Activated T-helper 2 cell treated with anti-CD3 and anti-CD28 coated beads, Interferon-gamma antibody, Interleukin-2, Interleukin-4, amounts not matched to agents 10 μg/mL and 5 μg/mL and 100 μg/mL, durations not matched to agents 14 hours and 24 hours and 36 hours (primary cell): ENCODE results near the gene SMG9. TPM values are rescaled to one million over a fixed set of nuclear protein-coding genes. Genes with fewer than 3 reads are reported as not detected.
A peak's percentile ranks its signal among the peaks of the same experiment; 100 is the strongest.
"Not testable (repeated sequence)": the region's sequence is repeated elsewhere in the genome, so short reads cannot be mapped to it uniquely, and the experiment has no call there.

Experiments
- DNase-seq: peaks from one replicate; pipeline ENCODE4 v3.0.0; 2021; ENCODE audit warnings: low spot score
- H3K27ac Mint-ChIP-seq: one replicate; pipeline ENCODE4 v1.8.0; 2021; ENCODE audit warnings: mixed read lengths
- H3K27me3 Mint-ChIP-seq: one replicate; pipeline ENCODE4 v1.8.0; 2021; ENCODE audit warnings: low read depth, mixed read lengths
- H3K36me3 Mint-ChIP-seq: one replicate; pipeline ENCODE4 v1.8.0; 2021; ENCODE audit warnings: low read depth, mixed read lengths
- H3K4me1 Mint-ChIP-seq: one replicate; pipeline ENCODE4 v1.8.0; 2021; ENCODE audit warnings: low read depth, mixed read lengths
- H3K4me3 Mint-ChIP-seq: one replicate; pipeline ENCODE4 v1.8.0; 2021; ENCODE audit warnings: low read depth, mild to moderate bottlenecking, moderate library complexity, mixed read lengths
- H3K9me3 Mint-ChIP-seq: one replicate; pipeline ENCODE4 v1.8.0; 2021; ENCODE audit warnings: mixed read lengths
- intact Hi-C: fragments of 100-400 bp; cut with micrococcal nuclease; formaldehyde crosslinking; loops from one replicate; pipeline ENCODE4 v1.15.1; 2023
- total RNA-seq: library from RNA; stranded (reverse); gene quantifications from 2 replicates; pipeline ENCODE4 v1.2.3, GENCODE V29; 2022

Gene SMG9
- total RNA-seq, 1 donor from 2014 or later: 69.1 TPM

DNA sequence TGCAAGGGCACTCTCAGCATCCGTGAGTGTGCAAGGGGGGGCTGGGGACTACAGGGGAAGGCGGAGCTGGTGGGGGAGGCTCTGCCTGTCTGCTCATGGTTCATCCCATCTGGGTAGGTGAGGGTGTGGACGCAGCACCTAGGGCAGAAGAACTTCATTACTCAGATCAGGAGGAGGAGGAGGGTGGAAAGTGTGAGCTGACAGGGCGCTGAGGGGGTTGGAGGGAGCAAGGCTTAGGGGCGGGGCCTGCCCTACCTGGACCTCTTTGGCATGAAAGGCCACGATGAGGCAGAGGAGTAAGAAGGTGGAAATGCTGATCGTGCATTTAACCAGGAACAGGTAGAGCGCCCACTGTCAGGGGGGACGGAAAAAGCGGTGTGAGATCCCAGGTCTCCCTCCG lies 21.5 kb upstream of the SMG9 start:
- intact Hi-C loops: no loop called here
- peaks cover 44% of the 10 kb centered on the region for H3K4me1 Mint-ChIP-seq
- H3K9me3 Mint-ChIP-seq: no peaks in the 10 kb centered on the region
- no peaks in the 10 kb centered on the region for H3K27me3 Mint-ChIP-seq
- H3K27ac Mint-ChIP-seq: peak overlapping the region; percentile 83
- DNase-seq: no peak
- peak overlapping the region; percentile 59 for H3K4me3 Mint-ChIP-seq
- H3K36me3 Mint-ChIP-seq: peaks cover 71% of the 10 kb centered on the region

DNA sequence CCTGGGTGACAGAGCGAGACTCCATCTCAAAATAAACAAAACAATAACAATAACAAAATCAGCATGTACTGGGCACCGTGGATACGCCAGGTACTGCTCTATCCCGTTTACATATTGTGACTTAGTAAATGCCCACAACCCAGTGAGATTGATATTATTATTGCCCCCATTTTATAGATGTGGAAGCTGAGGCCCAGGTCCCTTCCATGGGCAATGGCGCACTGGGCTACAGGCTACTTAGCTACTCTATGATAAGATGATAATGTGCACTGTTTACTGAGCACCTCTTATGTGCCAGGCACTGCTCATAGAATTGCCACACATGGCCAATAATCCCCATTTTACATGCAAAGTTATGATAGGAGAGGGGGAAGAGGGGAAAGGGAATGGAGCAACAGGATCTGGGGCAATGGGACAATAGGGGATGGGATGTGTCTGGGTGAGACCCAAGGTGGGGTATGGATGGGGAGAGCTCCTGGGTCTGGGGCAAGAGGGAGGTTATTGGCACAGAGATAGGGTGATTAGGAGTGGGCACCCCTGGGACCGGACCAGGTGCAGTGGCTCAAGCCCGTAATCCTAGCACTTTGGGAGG lies 20.6 kb upstream of the SMG9 start:
- H3K27me3 Mint-ChIP-seq: no peaks in the 10 kb centered on the region
- peaks cover 41% of the 10 kb centered on the region for H3K4me1 Mint-ChIP-seq
- H3K36me3 Mint-ChIP-seq: peaks cover 80% of the 10 kb centered on the region
- H3K27ac Mint-ChIP-seq: peak overlapping the region; percentile 83
- intact Hi-C loops: no loop called here
- DNase-seq: no peak
- H3K4me3 Mint-ChIP-seq: peak overlapping the region; percentile 8
- H3K9me3 Mint-ChIP-seq: no peaks in the 10 kb centered on the region

DNA sequence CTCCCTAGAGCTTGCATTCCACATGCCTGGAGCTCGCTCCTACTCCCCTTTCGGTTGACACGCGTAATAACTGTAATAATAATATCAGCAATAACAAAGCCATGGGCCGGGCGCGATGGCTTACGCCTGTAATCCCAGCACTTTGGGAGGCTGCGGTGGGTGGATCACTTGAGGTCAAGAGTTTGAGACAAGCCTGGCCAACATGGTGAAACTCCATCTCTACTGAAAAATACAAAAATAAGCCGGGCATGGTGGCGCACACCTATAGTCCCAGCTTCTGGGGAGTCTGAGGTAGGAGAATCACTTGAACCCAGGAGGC lies 20.1 kb upstream of the SMG9 start:
- H3K27me3 Mint-ChIP-seq, H3K4me3 Mint-ChIP-seq, DNase-seq, H3K27ac Mint-ChIP-seq, H3K9me3 Mint-ChIP-seq, intact Hi-C loops: not testable (repeated sequence)
- peaks cover 85% of the 10 kb centered on the region for H3K36me3 Mint-ChIP-seq
- peaks cover 41% of the 10 kb centered on the region for H3K4me1 Mint-ChIP-seq

DNA sequence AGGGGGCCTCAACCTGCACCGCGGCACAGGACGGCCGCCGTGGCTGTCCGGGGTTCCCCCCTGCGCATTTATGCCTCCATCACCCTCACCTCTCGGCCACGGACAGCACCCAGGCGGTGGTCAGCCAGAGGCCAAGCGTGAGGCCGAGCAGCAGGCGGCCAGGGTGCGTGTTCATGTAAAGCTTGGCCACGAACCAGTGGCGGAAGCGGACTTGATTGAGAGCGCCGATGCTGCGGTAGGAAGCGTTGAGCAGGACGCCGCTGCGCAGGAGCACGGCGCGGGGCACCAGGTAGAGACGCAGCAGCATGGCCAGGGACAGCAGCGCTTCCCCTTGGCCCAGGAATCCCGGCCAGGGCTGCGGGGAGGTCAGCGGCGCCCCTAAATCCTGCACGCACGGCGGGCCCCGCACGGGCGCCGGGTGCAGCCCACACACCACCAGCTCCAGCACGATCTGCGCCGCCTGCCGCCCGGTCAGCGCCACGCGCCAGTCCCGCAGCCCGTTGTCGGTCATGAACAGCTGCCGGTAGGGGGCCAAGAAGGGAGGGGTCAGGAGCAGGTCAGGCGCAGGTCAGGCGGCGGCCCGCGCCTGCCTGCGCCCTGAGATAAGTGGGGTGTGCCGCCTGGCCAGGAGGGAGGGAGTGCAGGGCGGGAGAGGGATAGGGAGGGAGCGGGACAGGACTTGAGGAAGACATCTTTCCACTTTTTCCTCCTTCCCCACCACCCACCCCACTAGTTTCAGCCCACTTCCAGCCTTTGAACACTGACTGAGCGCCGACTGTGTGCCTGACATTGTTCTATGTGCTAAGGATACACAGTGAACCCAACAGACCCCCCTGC lies 19.6 kb upstream of the SMG9 start:
- H3K4me3 Mint-ChIP-seq: no peak overlapping the region
- DNase-seq: no peak
- no peaks in the 10 kb centered on the region for H3K27me3 Mint-ChIP-seq
- peaks cover 36% of the 10 kb centered on the region for H3K4me1 Mint-ChIP-seq
- peaks cover 86% of the 10 kb centered on the region for H3K36me3 Mint-ChIP-seq
- no peak overlapping the region for H3K27ac Mint-ChIP-seq
- H3K9me3 Mint-ChIP-seq: no peaks in the 10 kb centered on the region
- intact Hi-C loops: no loop called here

DNA sequence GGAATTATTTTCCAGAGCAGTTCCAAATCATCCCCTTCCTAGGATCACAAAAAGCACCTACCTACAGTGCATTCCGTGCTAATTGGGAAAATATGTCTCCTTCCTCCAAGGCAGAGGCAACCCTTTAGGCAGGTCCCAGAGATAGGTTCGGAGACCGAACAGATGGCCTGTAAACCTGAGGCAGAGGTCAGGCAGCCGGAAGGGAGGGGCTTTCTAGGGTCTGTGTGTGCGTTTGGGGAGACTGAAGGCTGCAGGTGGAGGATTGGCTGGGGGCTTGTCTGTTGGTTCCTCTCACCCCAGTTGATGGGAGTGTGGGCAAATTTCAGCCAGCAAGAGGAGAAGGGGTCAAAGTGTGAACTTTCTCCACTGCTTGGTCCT lies 19.0 kb upstream of the SMG9 start:
- peaks cover 32% of the 10 kb centered on the region for H3K4me1 Mint-ChIP-seq
- intact Hi-C loops: no loop called here
- H3K36me3 Mint-ChIP-seq: peaks cover 87% of the 10 kb centered on the region
- no peaks in the 10 kb centered on the region for H3K27me3 Mint-ChIP-seq
- no peaks in the 10 kb centered on the region for H3K9me3 Mint-ChIP-seq
- no peak overlapping the region for H3K4me3 Mint-ChIP-seq
- H3K27ac Mint-ChIP-seq: no peak overlapping the region
- no peak for DNase-seq

DNA sequence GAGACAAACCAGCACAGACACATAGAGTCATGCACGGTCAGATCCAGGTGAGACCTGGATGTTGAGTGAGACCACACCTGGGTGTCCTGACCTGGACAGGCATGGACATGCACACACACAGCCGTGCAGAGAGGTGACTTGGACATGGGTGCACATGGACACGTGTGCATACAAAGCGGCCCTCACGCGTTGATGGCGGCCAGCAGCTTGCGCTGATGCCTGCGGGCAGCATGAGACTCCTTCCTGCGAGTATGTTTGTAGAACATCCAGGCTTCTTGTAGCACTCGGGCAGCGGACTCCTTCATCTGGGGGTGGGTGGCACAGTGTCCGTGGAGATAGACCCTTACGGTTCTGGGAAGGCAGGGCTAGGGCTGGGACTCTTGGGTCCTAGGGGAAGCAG lies 14.5 kb upstream of the SMG9 start:
- peaks cover 90% of the 10 kb centered on the region for H3K36me3 Mint-ChIP-seq
- no peaks in the 10 kb centered on the region for H3K27me3 Mint-ChIP-seq
- peaks cover 37% of the 10 kb centered on the region for H3K4me1 Mint-ChIP-seq
- DNase-seq: no peak
- no peak overlapping the region for H3K4me3 Mint-ChIP-seq
- H3K27ac Mint-ChIP-seq: no peak overlapping the region
- intact Hi-C loops: no loop called here
- H3K9me3 Mint-ChIP-seq: no peaks in the 10 kb centered on the region

DNA sequence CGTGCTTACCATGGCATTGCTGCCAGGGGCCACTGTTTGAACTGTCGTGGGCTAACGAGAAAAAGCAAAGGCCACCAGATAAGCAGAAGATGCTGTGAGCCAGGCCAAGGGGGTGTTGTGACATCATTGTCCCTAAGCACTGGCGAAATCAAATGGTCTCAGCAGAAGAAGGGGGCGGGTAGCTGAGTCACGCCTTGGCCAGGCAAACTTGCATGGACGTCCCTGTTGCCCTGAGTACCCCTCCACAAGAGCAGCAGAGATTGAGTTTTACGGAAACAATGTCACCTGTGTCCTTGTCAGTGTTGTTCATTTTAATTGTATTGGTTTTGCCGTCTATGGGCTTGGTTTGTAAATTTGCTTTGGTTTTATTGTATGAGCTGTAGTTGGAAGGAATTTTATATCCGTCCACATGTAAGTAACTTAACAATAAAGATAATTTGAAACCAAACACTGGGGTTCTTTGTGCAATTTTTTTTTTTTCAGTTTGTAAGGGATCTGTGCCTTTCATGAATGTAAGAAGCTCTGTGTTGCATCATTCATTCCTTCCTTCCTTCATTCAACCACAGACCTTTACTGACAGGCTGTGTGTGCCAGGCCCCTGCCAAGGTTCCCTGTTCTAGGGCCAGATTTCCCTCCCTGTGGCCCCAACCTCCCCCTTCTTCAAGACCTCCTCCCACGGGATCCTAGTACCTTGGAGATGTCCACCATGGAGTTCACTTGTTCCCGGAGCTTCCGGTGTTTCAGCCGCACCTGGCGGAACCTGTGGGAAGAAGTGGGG lies 13.7 kb upstream of the SMG9 start:
- intact Hi-C loops: no loop called here
- DNase-seq: no peak
- no peaks in the 10 kb centered on the region for H3K9me3 Mint-ChIP-seq
- no peaks in the 10 kb centered on the region for H3K27me3 Mint-ChIP-seq
- peaks cover 90% of the 10 kb centered on the region for H3K36me3 Mint-ChIP-seq
- peaks cover 42% of the 10 kb centered on the region for H3K4me1 Mint-ChIP-seq
- no peak overlapping the region for H3K27ac Mint-ChIP-seq
- no peak overlapping the region for H3K4me3 Mint-ChIP-seq

DNA sequence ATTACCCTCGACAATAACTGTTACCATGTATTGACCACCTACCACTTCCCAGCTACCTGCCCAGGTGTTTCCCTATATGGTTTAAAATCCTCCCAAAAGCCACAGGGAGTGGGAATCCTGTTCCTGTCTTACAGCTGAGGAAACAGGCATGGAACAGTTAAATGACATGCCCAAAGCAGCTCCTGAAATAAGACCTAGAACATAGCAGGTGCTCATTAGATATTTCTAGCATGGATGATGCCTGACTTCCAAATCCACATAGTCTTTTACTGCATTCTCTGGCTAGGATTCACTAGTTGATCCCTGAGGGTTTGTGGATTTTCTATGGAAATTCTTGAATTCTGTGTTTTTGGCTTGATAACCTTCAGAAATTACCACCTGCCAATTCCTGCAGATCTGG lies 13.1 kb upstream of the SMG9 start:
- H3K9me3 Mint-ChIP-seq: no peaks in the 10 kb centered on the region
- H3K36me3 Mint-ChIP-seq: peaks cover 90% of the 10 kb centered on the region
- no peak overlapping the region for H3K4me3 Mint-ChIP-seq
- DNase-seq: no peak
- no peaks in the 10 kb centered on the region for H3K27me3 Mint-ChIP-seq
- H3K27ac Mint-ChIP-seq: peak overlapping the region; percentile 74
- peaks cover 48% of the 10 kb centered on the region for H3K4me1 Mint-ChIP-seq
- intact Hi-C loops: no loop called here

DNA sequence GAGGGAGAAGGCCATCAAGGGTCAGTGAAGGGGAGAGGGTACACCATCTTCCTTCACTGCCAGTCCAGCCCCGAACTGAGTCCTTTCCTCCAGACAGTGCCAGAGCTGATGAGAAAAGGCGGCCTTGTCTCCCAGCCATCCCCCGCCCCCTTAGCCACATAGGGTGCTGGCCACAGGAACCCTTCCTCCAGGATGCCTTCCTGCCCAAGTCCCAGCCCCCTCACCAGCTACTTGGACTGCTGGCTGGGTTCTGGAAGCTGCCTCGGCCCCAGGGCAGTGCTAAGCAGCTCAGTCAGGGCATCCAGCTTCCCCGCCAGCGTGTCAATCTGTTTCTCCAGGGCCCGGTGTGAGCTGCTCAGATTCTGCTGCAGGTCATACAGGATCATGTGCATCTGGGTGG lies 12.6 kb upstream of the SMG9 start:
- Mint-ChIP-seq H3K27ac (peak overlapping the region; percentile 74), H3K4me3 (no peak overlapping the region), H3K4me1 (peaks cover 53% of the 10 kb centered on the region), H3K36me3 (peaks cover 90% of the 10 kb centered on the region), H3K9me3 (no peaks in the 10 kb centered on the region), H3K27me3 (no peaks in the 10 kb centered on the region)
- no peak for DNase-seq
- intact Hi-C loops: no loop called here

DNA sequence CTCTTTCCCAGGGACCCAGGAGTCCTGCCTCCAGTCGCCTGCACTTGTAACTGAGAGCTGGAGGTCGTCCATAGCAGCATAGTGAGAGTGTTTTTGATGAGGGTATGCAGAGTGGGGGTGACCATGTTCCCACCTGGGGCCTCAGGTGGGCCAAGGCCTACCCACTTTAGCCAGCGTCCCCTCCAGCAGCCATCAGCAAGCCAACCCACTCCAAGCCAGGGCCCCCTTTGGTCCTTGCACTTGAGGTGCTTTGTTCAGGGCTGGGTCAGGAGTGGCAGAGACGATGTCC lies 11.9 kb upstream of the SMG9 start:
- intact Hi-C loops: no loop called here
- peak overlapping the region; percentile 59 for H3K4me3 Mint-ChIP-seq
- H3K4me1 Mint-ChIP-seq: peaks cover 57% of the 10 kb centered on the region
- peak overlapping the region; percentile 74 for H3K27ac Mint-ChIP-seq
- peaks cover 89% of the 10 kb centered on the region for H3K36me3 Mint-ChIP-seq
- no peak for DNase-seq
- H3K9me3 Mint-ChIP-seq: no peaks in the 10 kb centered on the region
- H3K27me3 Mint-ChIP-seq: no peaks in the 10 kb centered on the region

DNA sequence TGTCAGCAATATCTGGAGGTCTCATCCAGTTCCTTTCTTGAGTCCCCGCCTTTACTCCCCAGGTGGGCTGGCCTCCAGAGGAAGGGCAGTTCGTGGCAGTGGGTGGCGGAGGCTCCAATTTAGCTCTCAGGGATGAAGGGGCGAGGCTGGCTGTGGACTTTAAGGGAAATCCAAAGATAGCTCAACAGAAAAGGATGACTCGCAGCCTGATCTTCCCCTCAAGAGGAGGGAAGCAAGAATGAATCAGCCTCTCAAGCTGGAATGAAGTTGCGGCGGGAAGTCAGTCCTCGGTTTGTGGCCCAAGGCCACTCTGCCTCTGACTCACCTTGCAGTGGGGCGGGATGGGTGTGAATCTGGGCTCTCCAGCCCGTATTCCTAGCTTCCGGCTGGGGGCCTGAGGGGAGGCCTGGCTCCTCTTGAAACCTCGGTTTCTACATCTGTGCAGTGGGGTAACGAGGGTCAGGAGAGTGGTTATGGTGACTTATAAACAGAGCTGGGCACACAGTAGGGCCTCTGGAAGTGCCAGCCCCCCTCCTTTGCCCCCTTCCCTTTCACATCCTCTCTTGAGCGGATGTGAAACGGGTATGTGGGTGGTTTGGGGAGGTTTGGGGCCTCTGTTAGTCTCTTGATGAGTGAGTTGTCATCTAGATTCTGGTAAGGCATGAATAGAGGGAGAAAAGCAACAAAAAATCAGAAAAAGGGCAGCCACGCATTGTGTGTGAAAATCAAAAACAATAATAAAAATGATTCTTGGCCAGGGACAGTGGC lies 10.5 kb upstream of the SMG9 start:
- peaks cover 80% of the 10 kb centered on the region for H3K36me3 Mint-ChIP-seq
- no peaks in the 10 kb centered on the region for H3K9me3 Mint-ChIP-seq
- peak overlapping the region; percentile 19 for H3K4me3 Mint-ChIP-seq
- H3K27ac Mint-ChIP-seq: peak overlapping the region; percentile 74
- H3K4me1 Mint-ChIP-seq: peaks cover 63% of the 10 kb centered on the region
- no peaks in the 10 kb centered on the region for H3K27me3 Mint-ChIP-seq
- peak; percentile 79 for DNase-seq
- intact Hi-C loops: loop anchor here (1.0 kb wide), 4 partner anchors 11 to 97 kb away; partner anchors contain the start of gene SMG9

DNA sequence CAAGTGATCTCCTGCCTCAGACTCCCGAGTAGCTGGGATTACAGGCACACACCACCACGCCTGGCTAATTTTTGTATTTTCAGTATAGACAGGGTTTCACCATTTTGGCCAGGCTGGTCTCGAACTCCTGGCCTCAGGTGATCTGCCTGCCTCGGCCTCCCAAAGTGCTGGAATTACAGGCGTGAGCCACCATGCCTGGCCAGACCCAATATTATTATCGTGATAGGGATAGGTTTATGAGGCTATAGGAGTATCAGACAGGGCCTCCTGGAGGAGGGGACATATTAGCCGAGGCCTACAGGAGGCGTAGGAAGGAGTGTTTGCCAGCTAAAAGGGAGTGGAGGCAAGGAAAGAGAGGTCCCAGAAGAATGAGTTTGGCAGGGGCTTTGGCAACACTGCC lies 9.9 kb upstream of the SMG9 start:
- H3K4me3 Mint-ChIP-seq: peak overlapping the region; percentile 19
- peaks cover 63% of the 10 kb centered on the region for H3K4me1 Mint-ChIP-seq
- intact Hi-C loops: loop anchor here (1.0 kb wide), 4 partner anchors 10 to 96 kb away; partner anchors contain the start of gene SMG9
- H3K9me3 Mint-ChIP-seq, H3K27me3 Mint-ChIP-seq, DNase-seq: not testable (repeated sequence)
- peak overlapping the region; percentile 74 for H3K27ac Mint-ChIP-seq
- H3K36me3 Mint-ChIP-seq: peaks cover 74% of the 10 kb centered on the region
